ENCODE data around the gene FREM3. TPM values are rescaled to one million over a fixed set of nuclear protein-coding genes. Genes with fewer than 3 reads are reported as not detected.

The FREM3 gene
- total RNA-seq, 4 donors from 2014 or later = 1.9 TPM; not detected in 3

GRCh38 chr4:143554728-143555597 is 145.5 kb downstream of the FREM3 start:
- Histone ChIP-seq H3K4me1 (no peaks in the 10 kb centered on the region), H3K36me3 (no peaks in the 10 kb centered on the region), H3K9me3 (no peaks in the 10 kb centered on the region), H3K4me3 (no peak overlapping the region), H3K27me3 (no peaks in the 10 kb centered on the region), H3K27ac (no peak overlapping the region)
- no peak for TF ChIP-seq CTCF (IDR thresholded peaks at IDR 0.05)
- intact Hi-C loops (cut with DNase I; ENCODE audit: low total_unique reads) = no loop called here
- DNase-seq = no peak

- TF ChIP-seq CTCF (IDR thresholded peaks at IDR 0.05) (no peak), POLR2A (IDR thresholded peaks at IDR 0.05) (no peak)
- no peaks in the 10 kb centered on the region for H3K36me3 ChIP-seq
Measured at GRCh38 chr4:143549928-143550327, 150.5 kb downstream of the FREM3 start.

GRCh38 chr4:143539670-143540023 is 160.8 kb downstream of the FREM3 start:
- H3K36me3 ChIP-seq = no peaks in the 10 kb centered on the region
- intact Hi-C loops (cut with DNase I; ENCODE audit: low total_unique reads) = no loop called here

More at GRCh38 chr4:143549928-143550327, 150.5 kb downstream of the FREM3 start:
- Histone ChIP-seq H3K9me3 (no peaks in the 10 kb centered on the region), H3K4me3 (no peak overlapping the region), H3K27me3 (no peaks in the 10 kb centered on the region), H3K27ac (no peak overlapping the region), H3K4me1 (no peaks in the 10 kb centered on the region)
- intact Hi-C loops (cut with DNase I; ENCODE audit: low total_unique reads) = no loop called here
- no peak for DNase-seq

GRCh38 chr4:143538979-143539669 is 161.4 kb downstream of the FREM3 start:
- intact Hi-C loops (cut with DNase I; ENCODE audit: low total_unique reads) = no loop called here
- TF ChIP-seq POLR2A (IDR thresholded peaks at IDR 0.05) (no peak), CTCF (IDR thresholded peaks at IDR 0.05) (no peak)
- no peaks in the 10 kb centered on the region for H3K36me3 ChIP-seq
- H3K9me3 ChIP-seq = no peaks in the 10 kb centered on the region
- no peaks in the 10 kb centered on the region for H3K4me1 ChIP-seq
- H3K27ac ChIP-seq = no peak overlapping the region
- DNase-seq = no peak
- no peaks in the 10 kb centered on the region for H3K27me3 ChIP-seq
- no peak overlapping the region for H3K4me3 ChIP-seq

More at GRCh38 chr4:143539670-143540023, 160.8 kb downstream of the FREM3 start:
- Histone ChIP-seq H3K9me3 (no peaks in the 10 kb centered on the region), H3K4me1 (no peaks in the 10 kb centered on the region), H3K27me3 (no peaks in the 10 kb centered on the region), H3K4me3 (no peak overlapping the region), H3K27ac (no peak overlapping the region)
- no peak for DNase-seq
- TF ChIP-seq CTCF (IDR thresholded peaks at IDR 0.05) = no peak
- no peak for TF ChIP-seq POLR2A (IDR thresholded peaks at IDR 0.05)

Data from uterus (tissue), 4 donors.